ENCODE results near the gene MRPL36.

DNA sequence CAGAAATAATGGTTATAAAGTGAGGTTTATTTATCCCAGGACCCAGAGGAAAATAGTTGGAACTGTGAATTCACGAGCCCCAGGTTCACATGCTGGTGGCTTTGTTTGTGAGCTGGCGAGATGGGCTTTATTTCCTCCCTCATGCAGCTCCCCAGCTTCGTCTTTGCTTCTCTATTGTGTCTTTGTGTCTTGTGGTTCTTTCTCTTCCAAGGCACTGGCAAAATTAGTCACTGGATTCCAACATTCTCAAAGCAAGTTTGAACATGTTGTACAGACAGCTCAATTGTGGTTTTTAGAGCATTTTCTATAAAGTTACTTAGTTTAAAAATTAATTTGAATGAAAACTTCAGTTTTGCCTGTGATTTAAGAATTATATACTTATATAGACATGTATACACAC lies 8.8 kb upstream of the MRPL36 start:
- TF ChIP-seq POLR2A (IDR thresholded peaks at IDR 0.05; ENCODE audit: low read depth, low read length): no peak
- no peak for TF ChIP-seq SPI1 (IDR thresholded peaks at IDR 0.05; ENCODE audit: low read depth, low read length)
- no peak for TF ChIP-seq POLR2AphosphoS5 (IDR thresholded peaks at IDR 0.05; ENCODE audit: low read depth, low read length)
- TF ChIP-seq POU2F2 (IDR thresholded peaks at IDR 0.05; ENCODE audit: low read depth, low read length): no peak
- no peak for TF ChIP-seq TAF1 (IDR thresholded peaks at IDR 0.05; ENCODE audit: low read depth, low read length)
